NCI-H1105 (cell line): ENCODE results near the gene COL28A1.
"Not testable (repeated sequence)": the region's sequence is repeated elsewhere in the genome, so short reads cannot be mapped to it uniquely, and the experiment has no call there.

Source experiments
- DNase-seq: peaks from one replicate; lab custom pipeline; 2025; lab: John Stamatoyannopoulos, UW

COL28A1 gene

GRCh38 chr7:7416031-7416858 is 119.4 kb downstream of the COL28A1 start:
- DNase-seq = no peak

- DNase-seq = no peak
Observed at GRCh38 chr7:7414791-7415603, 120.7 kb downstream of the COL28A1 start.

GRCh38 chr7:7408001-7408770 is 127.5 kb downstream of the COL28A1 start:
- DNase-seq = no peak

- DNase-seq = no peak
Observed at GRCh38 chr7:7405461-7405860, 130.2 kb downstream of the COL28A1 start.

GRCh38 chr7:7399707-7400106 is 136.0 kb downstream of the COL28A1 start:
- DNase-seq = no peak

- no peak for DNase-seq
Observed at GRCh38 chr7:7395785-7396184, 139.9 kb downstream of the COL28A1 start.

- DNase-seq = not testable (repeated sequence)
Observed at GRCh38 chr7:7388164-7388563, 147.5 kb downstream of the COL28A1 start.

- DNase-seq = no peak
Observed at GRCh38 chr7:7385421-7385820, 150.3 kb downstream of the COL28A1 start.

- DNase-seq = no peak
Observed at GRCh38 chr7:7384228-7384627, 151.4 kb downstream of the COL28A1 start.

- no peak for DNase-seq
Observed at GRCh38 chr7:7375538-7375937, 160.1 kb downstream of the COL28A1 start.

GRCh38 chr7:7370076-7370475 is 165.6 kb downstream of the COL28A1 start:
- no peak for DNase-seq

- no peak for DNase-seq
Observed at GRCh38 chr7:7369134-7369533, 166.5 kb downstream of the COL28A1 start.

- DNase-seq = no peak
Observed at GRCh38 chr7:7354674-7355073, 181.0 kb downstream of the COL28A1 start.

- no peak for DNase-seq
Observed at GRCh38 chr7:7352845-7353244, 182.8 kb downstream of the COL28A1 start.

- no peak for DNase-seq
Observed at GRCh38 chr7:7351832-7352231, 183.8 kb downstream of the COL28A1 start.

GRCh38 chr7:7351156-7351555 is 184.5 kb downstream of the COL28A1 start:
- no peak for DNase-seq

- no peak for DNase-seq
Observed at GRCh38 chr7:7349156-7349555, 186.5 kb downstream of the COL28A1 start.

GRCh38 chr7:7347045-7347444 is 188.6 kb downstream of the COL28A1 start:
- DNase-seq = no peak

GRCh38 chr7:7344583-7344982 is 191.1 kb downstream of the COL28A1 start:
- DNase-seq = no peak

- no peak for DNase-seq
Observed at GRCh38 chr7:7335909-7336308, 199.8 kb downstream of the COL28A1 start.

GRCh38 chr7:7335215-7335614 is 200.5 kb downstream of the COL28A1 start:
- DNase-seq = no peak

- DNase-seq = no peak
Observed at GRCh38 chr7:7333610-7334009, 202.1 kb downstream of the COL28A1 start.
